Measurements from ENCODE around the gene LRRC7. TPM values are rescaled to one million over a fixed set of nuclear protein-coding genes. Genes with fewer than 3 reads are reported as not detected.
A peak's percentile ranks its signal among the peaks of the same experiment; 100 is the strongest.

The LRRC7 gene
- total RNA-seq, result 1 to 10 TPM in 1 of 5 experiments, under 1 TPM in 3, not detected in 1; 0.44 to 6.4 (median 0.55) TPM
- under 1 TPM; 0.15 to 0.30 TPM for polyA plus RNA-seq
- total RNA-seq, result 5.4 reads per million, percentile 25 among the genes with 10 or more reads in this experiment

DNA sequence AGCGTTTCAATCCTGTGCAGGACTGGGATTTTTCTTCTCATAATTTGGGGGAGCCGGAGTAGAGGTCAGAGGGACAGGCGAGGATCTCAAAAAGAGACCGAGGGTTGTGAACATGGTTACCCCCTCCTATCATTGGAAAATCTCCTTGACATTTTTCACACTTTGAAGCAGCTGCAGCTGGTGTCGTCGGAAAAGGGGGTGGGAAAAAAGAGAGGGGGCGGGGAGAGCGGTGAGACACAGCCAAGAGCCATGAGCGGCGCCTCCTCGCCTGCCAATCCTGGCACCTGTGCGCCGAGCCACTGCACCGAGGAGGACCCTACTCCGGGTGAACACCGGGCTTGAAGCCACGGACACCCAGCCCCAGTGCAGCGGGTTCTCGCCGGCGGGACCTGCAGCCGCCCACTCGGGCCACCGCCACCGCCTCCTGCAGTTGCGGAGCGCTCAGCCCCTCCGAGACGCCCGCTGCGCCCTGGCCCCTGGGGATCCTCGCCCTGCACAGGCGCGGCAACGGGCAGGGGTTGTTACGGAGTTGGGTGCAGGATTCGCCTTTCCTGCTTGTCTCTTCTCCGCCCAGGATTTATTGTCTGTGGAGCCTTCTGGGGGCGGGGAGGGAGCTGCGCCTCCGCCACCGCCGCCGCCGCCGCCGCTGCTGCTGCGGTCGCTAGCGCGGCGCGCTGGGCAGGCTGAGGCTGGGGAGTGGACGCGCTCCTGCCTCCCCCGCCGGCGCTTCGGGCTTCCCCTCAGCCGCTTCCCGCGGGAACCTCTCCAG lies at the start of gene LRRC7:
TSS of gene LRRC7 (plus strand) at position 271 of the 769 bp plus-strand sequence. CDS start 718 bp downstream, outside the sequence.
- Mint-ChIP-seq H3K27ac (peak within 1 kb of the TSS in 7 of 9 donors; percentile 23 to 89 (median 51)), H3K9me3 (peaks cover 0 to 19% (median 3%) of the 10 kb centered on the region in 11 donors), H3K4me3 (peak within 1 kb of the TSS; percentile 59 to 87 (median 82)), H3K27me3 (peaks cover 41 to 54% (median 52%) of the 10 kb centered on the region in 5 donors), H3K36me3 (peaks cover 0 to 5% (median 0%) of the 10 kb centered on the region in 5 donors), H3K4me1 (peaks cover 0 to 11% (median 9%) of the 10 kb centered on the region in 7 donors)
- H3K4me1 ChIP-seq (ENCODE audit: control insufficient read depth in 2 of 2, insufficient read depth in 2 of 2, low read length in 2 of 2), result no peaks in the 10 kb centered on the region
- no peaks in the 10 kb centered on the region for H3K36me3 ChIP-seq (ENCODE audit: control insufficient read depth in 2 of 3, insufficient read depth in 3 of 3, low read length in 3 of 3)
- peaks cover 0 to 3% (median 0%) of the 10 kb centered on the region in 3 experiments for H3K9me3 ChIP-seq (ENCODE audit: control insufficient read depth in 2 of 3, low read length in 3 of 3)
- H3K27ac ChIP-seq (ENCODE audit: low read depth, low read length), result peak within 1 kb of the TSS; percentile 14
- peak in 3 of 9 donors; percentile 0 to 10 (median 1) for DNase-seq
- intact Hi-C loops (cut with micrococcal nuclease), result no loop called here
- peaks cover 0 to 2% of the 10 kb centered on the region in 2 donors for H3K27me3 ChIP-seq (ENCODE audit: control insufficient read depth in 2 of 2, insufficient read depth in 2 of 2, low read length in 2 of 2)
- peak within 1 kb of the TSS; percentile 13 for H3K4me3 ChIP-seq (ENCODE audit: low read length)
- CTCF ChIA-PET, result no interaction called here
- POLR2A ChIA-PET, result no interaction called here
- no peak for ATAC-seq

DNA sequence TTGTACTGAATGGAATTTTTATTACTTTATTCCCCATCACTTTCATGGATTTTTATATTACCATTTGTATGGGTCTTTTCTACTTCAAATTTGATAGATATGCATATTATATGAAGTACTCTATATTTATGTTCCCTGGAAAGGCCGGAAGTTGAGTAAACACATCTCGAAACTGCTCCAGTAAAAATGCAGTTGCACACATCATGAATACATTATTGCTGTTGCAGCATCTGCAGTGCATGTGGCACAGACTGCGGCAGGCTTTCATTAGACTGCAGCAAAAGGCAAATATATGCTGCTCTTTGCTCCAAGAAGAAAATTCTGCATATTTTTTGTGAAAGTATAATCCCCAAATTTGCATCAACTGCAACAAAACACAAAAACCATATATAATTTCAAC lies 48.7 kb upstream of the LRRC7 start:
- ChIA-PET CTCF (no interaction called here), POLR2A (no interaction called here)
- no peaks in the 10 kb centered on the region for H3K27me3 Mint-ChIP-seq
- Histone ChIP-seq H3K4me1 (ENCODE audit: control insufficient read depth in 2 of 2, insufficient read depth in 2 of 2, low read length in 2 of 2) (no peaks in the 10 kb centered on the region), H3K27me3 (ENCODE audit: control insufficient read depth in 2 of 2, insufficient read depth in 2 of 2, low read length in 2 of 2) (no peaks in the 10 kb centered on the region), H3K9me3 (ENCODE audit: control insufficient read depth in 2 of 3, low read length in 3 of 3) (no peaks in the 10 kb centered on the region), H3K4me3 (ENCODE audit: low read length) (no peak overlapping the region), H3K36me3 (ENCODE audit: control insufficient read depth in 2 of 3, insufficient read depth in 3 of 3, low read length in 3 of 3) (no peaks in the 10 kb centered on the region), H3K27ac (ENCODE audit: low read depth, low read length) (no peak overlapping the region)
- intact Hi-C loops (cut with micrococcal nuclease), result no loop called here
- ATAC-seq, result no peak
- DNase-seq, result no peak
- H3K9me3 Mint-ChIP-seq, result peaks cover 0 to 6% (median 0%) of the 10 kb centered on the region in 11 donors
- no peak overlapping the region for H3K4me3 Mint-ChIP-seq
- no peaks in the 10 kb centered on the region for H3K4me1 Mint-ChIP-seq
- H3K27ac Mint-ChIP-seq, result no peak overlapping the region
- H3K36me3 Mint-ChIP-seq, result peaks cover 0 to 3% (median 0%) of the 10 kb centered on the region in 5 donors

DNA sequence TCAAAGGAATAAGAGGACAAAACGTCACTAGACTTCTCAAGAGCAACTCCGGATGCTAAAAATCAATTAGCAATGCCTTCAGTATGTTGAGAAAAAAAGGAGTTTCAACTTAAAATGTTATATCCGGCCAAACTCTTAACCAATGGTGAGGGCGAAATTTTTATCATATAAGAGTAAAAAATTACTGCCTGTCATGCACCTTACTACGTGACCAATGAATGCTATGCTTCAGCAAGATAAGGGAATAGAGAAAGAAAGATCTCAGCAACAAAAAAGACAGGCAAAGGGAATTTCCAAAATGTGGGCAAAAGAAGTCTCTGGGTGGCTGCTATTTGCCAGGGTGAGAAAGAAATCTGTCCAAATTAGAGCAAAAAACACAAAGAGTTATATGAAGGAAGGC lies 47.4 kb upstream of the LRRC7 start:
- H3K27ac Mint-ChIP-seq, result no peak overlapping the region
- Histone ChIP-seq H3K4me3 (ENCODE audit: low read length) (no peak overlapping the region), H3K36me3 (ENCODE audit: control insufficient read depth in 2 of 3, insufficient read depth in 3 of 3, low read length in 3 of 3) (no peaks in the 10 kb centered on the region), H3K27me3 (ENCODE audit: control insufficient read depth in 2 of 2, insufficient read depth in 2 of 2, low read length in 2 of 2) (no peaks in the 10 kb centered on the region), H3K4me1 (ENCODE audit: control insufficient read depth in 2 of 2, insufficient read depth in 2 of 2, low read length in 2 of 2) (no peaks in the 10 kb centered on the region), H3K9me3 (ENCODE audit: control insufficient read depth in 2 of 3, low read length in 3 of 3) (no peaks in the 10 kb centered on the region), H3K27ac (ENCODE audit: low read depth, low read length) (no peak overlapping the region)
- H3K4me1 Mint-ChIP-seq, result no peaks in the 10 kb centered on the region
- ChIA-PET POLR2A (no interaction called here), CTCF (no interaction called here)
- H3K36me3 Mint-ChIP-seq, result peaks cover 0 to 3% (median 0%) of the 10 kb centered on the region in 5 donors
- ATAC-seq (no peak), DNase-seq (no peak)
- intact Hi-C loops (cut with micrococcal nuclease), result no loop called here
- no peak overlapping the region for H3K4me3 Mint-ChIP-seq
- H3K27me3 Mint-ChIP-seq, result no peaks in the 10 kb centered on the region
- H3K9me3 Mint-ChIP-seq, result peaks cover 0 to 10% (median 3%) of the 10 kb centered on the region in 11 donors

DNA sequence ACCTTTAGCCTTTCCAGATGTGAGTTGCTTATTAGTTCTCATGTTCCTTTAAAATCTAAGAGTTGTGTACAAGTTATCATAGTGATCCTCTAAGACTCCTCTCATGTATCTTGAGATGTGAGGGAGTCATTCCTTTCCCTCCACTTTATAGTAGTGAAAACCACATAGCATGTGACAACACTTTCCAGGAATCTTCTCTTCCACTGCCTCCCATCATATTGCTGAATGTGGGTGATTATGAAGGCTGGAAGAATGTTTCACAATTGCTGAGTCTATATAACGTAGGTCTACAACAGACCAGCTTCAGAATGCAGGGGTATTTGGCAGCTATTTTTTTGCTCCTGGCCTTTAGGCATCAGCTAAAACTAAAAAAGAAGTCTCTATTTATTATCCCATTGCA lies 44.7 kb upstream of the LRRC7 start:
- Histone ChIP-seq H3K4me1 (ENCODE audit: control insufficient read depth in 2 of 2, insufficient read depth in 2 of 2, low read length in 2 of 2) (no peaks in the 10 kb centered on the region), H3K27me3 (ENCODE audit: control insufficient read depth in 2 of 2, insufficient read depth in 2 of 2, low read length in 2 of 2) (no peaks in the 10 kb centered on the region), H3K9me3 (ENCODE audit: control insufficient read depth in 2 of 3, low read length in 3 of 3) (no peaks in the 10 kb centered on the region), H3K27ac (ENCODE audit: low read depth, low read length) (no peak overlapping the region), H3K4me3 (ENCODE audit: low read length) (no peak overlapping the region), H3K36me3 (ENCODE audit: control insufficient read depth in 2 of 3, insufficient read depth in 3 of 3, low read length in 3 of 3) (no peaks in the 10 kb centered on the region)
- Mint-ChIP-seq H3K27ac (no peak overlapping the region), H3K9me3 (peaks cover 0 to 12% (median 6%) of the 10 kb centered on the region in 11 donors), H3K27me3 (no peaks in the 10 kb centered on the region), H3K4me3 (no peak overlapping the region), H3K36me3 (no peaks in the 10 kb centered on the region), H3K4me1 (no peaks in the 10 kb centered on the region)
- ChIA-PET POLR2A (no interaction called here), CTCF (no interaction called here)
- DNase-seq (no peak), ATAC-seq (no peak)
- intact Hi-C loops (cut with micrococcal nuclease), result no loop called here

DNA sequence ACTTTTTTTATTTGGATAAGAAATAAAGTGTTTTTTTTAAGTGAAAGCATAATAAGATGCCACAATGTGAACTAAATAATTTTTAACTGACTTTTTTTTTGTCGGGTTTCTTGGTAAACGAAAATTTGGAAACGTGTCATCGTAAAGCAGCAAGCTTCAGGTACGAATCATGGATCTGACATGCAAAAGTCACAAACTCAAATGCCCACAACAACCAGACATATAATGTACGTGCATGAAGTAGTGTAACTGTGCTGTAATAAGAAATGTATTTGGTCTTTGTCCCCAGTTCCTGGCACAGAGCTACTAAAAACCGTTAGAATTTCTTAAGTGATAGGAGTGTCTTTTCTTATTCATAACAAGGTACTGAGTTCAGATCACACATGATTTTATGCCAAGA lies 44.3 kb upstream of the LRRC7 start:
- CTCF ChIA-PET, result no interaction called here
- DNase-seq (no peak), ATAC-seq (no peak)
- POLR2A ChIA-PET, result no interaction called here
- H3K4me1 Mint-ChIP-seq, result no peaks in the 10 kb centered on the region
- no peak overlapping the region for H3K27ac Mint-ChIP-seq
- H3K9me3 Mint-ChIP-seq, result peaks cover 0 to 12% (median 6%) of the 10 kb centered on the region in 11 donors
- Histone ChIP-seq H3K4me1 (ENCODE audit: control insufficient read depth in 2 of 2, insufficient read depth in 2 of 2, low read length in 2 of 2) (no peaks in the 10 kb centered on the region), H3K9me3 (ENCODE audit: control insufficient read depth in 2 of 3, low read length in 3 of 3) (no peaks in the 10 kb centered on the region), H3K4me3 (ENCODE audit: low read length) (no peak overlapping the region), H3K36me3 (ENCODE audit: control insufficient read depth in 2 of 3, insufficient read depth in 3 of 3, low read length in 3 of 3) (no peaks in the 10 kb centered on the region), H3K27ac (ENCODE audit: low read depth, low read length) (no peak overlapping the region), H3K27me3 (ENCODE audit: control insufficient read depth in 2 of 2, insufficient read depth in 2 of 2, low read length in 2 of 2) (no peaks in the 10 kb centered on the region)
- H3K36me3 Mint-ChIP-seq, result no peaks in the 10 kb centered on the region
- no peaks in the 10 kb centered on the region for H3K27me3 Mint-ChIP-seq
- intact Hi-C loops (cut with micrococcal nuclease), result no loop called here
- H3K4me3 Mint-ChIP-seq, result no peak overlapping the region

DNA sequence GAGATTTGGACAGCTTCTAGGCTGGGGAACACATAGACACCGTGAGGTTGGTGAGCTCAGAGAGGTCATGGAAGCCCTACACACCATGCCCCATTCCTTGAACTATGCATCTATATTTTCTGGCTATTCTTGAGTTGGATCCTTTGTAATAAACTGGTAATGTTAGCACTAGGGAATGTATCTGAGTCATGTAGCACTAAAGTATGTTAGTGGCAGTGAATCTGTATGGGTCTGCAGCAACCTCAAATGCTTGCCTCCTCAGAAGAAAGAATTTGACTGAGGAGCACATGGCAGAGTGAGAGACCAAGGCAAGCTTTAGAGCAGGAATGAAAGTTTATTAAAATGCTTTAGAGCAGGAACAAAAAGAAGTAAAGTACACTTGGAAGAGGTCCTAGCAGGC lies 43.7 kb upstream of the LRRC7 start:
- H3K27ac Mint-ChIP-seq, result no peak overlapping the region
- intact Hi-C loops (cut with micrococcal nuclease), result no loop called here
- no peaks in the 10 kb centered on the region for H3K4me1 Mint-ChIP-seq
- Histone ChIP-seq H3K36me3 (ENCODE audit: control insufficient read depth in 2 of 3, insufficient read depth in 3 of 3, low read length in 3 of 3) (no peaks in the 10 kb centered on the region), H3K4me3 (ENCODE audit: low read length) (no peak overlapping the region), H3K4me1 (ENCODE audit: control insufficient read depth in 2 of 2, insufficient read depth in 2 of 2, low read length in 2 of 2) (no peaks in the 10 kb centered on the region), H3K27me3 (ENCODE audit: control insufficient read depth in 2 of 2, insufficient read depth in 2 of 2, low read length in 2 of 2) (no peaks in the 10 kb centered on the region), H3K27ac (ENCODE audit: low read depth, low read length) (no peak overlapping the region), H3K9me3 (ENCODE audit: control insufficient read depth in 2 of 3, low read length in 3 of 3) (no peaks in the 10 kb centered on the region)
- ChIA-PET POLR2A (no interaction called here), CTCF (no interaction called here)
- H3K27me3 Mint-ChIP-seq, result no peaks in the 10 kb centered on the region
- DNase-seq (no peak), ATAC-seq (no peak)
- H3K4me3 Mint-ChIP-seq, result no peak overlapping the region
- H3K36me3 Mint-ChIP-seq, result no peaks in the 10 kb centered on the region
- peaks cover 0 to 13% (median 6%) of the 10 kb centered on the region in 11 donors for H3K9me3 Mint-ChIP-seq

DNA sequence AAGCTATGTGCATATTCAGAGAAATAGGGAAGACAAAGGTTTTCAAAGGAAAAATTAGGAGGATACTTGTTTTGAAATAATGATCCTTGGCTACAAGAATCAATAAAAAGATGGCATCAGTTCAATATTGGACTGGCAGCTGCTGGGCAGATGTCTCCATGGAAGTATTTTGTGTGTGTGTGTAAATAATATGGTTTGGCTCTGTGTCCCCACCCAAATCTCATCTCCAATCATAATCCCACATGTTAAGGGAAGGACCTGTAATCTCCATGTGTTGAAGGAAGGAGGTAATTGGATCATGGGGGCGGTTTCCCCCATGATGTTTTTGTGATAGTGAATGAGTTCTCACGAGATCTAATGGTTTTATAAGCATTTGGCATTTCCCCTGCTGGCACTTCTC lies 40.4 kb upstream of the LRRC7 start:
- Histone ChIP-seq H3K4me3 (ENCODE audit: low read length) (no peak overlapping the region), H3K9me3 (ENCODE audit: control insufficient read depth in 2 of 3, low read length in 3 of 3) (no peaks in the 10 kb centered on the region), H3K27ac (ENCODE audit: low read depth, low read length) (no peak overlapping the region), H3K27me3 (ENCODE audit: control insufficient read depth in 2 of 2, insufficient read depth in 2 of 2, low read length in 2 of 2) (no peaks in the 10 kb centered on the region), H3K4me1 (ENCODE audit: control insufficient read depth in 2 of 2, insufficient read depth in 2 of 2, low read length in 2 of 2) (no peaks in the 10 kb centered on the region), H3K36me3 (ENCODE audit: control insufficient read depth in 2 of 3, insufficient read depth in 3 of 3, low read length in 3 of 3) (no peaks in the 10 kb centered on the region)
- ChIA-PET CTCF (no interaction called here), POLR2A (interaction anchor here (0.8 kb wide), 1 partner anchor 42 kb away, joined by 3 read pairs; no protein-coding TSS in a partner anchor)
- Mint-ChIP-seq H3K4me1 (no peaks in the 10 kb centered on the region), H3K9me3 (peaks cover 0 to 14% (median 4%) of the 10 kb centered on the region in 11 donors), H3K27ac (no peak overlapping the region), H3K4me3 (no peak overlapping the region), H3K36me3 (no peaks in the 10 kb centered on the region), H3K27me3 (no peaks in the 10 kb centered on the region)
- DNase-seq (no peak), ATAC-seq (no peak)
- intact Hi-C loops (cut with micrococcal nuclease), result no loop called here
